Stimulated activated CD8-positive, alpha-beta memory T cell treated with anti-CD3 and anti-CD28 coated beads, Interleukin-15, amount 100 ng/mL, for 24 hours (primary cell): ENCODE results near the gene TTLL3.
"Not testable (repeated sequence)": the region's sequence is repeated elsewhere in the genome, so short reads cannot be mapped to it uniquely, and the experiment has no call there.

Experiments
- DNase-seq: peaks from one replicate; pipeline ENCODE4 v3.0.0-alpha.2; 2020; ENCODE audit warnings: low read depth

TTLL3 gene

GRCh38 chr3:9866639-9867038 is 56.6 kb downstream of the TTLL3 start:
- DNase-seq = no peak

DNA sequence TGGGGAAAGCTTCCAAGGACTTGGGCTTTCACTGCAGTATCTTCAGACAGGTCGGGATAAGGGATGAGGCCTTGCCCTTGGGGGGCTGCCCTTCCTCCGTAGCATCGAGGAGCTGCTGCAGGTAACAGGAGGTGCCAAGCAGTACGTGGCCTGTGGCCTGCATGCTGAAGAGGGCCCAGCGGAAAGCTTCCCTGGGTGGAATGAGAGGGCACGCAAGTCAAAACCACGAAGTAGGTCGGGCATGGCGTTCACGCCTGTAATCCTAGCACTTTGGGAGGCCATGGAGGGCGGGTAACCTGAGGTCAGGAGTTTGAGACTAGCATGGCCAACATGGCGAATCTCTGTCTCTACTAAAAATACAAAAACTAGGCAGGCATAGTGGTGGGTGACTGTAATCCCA is 57.0 kb downstream of the TTLL3 start:
- DNase-seq = no peak

DNA sequence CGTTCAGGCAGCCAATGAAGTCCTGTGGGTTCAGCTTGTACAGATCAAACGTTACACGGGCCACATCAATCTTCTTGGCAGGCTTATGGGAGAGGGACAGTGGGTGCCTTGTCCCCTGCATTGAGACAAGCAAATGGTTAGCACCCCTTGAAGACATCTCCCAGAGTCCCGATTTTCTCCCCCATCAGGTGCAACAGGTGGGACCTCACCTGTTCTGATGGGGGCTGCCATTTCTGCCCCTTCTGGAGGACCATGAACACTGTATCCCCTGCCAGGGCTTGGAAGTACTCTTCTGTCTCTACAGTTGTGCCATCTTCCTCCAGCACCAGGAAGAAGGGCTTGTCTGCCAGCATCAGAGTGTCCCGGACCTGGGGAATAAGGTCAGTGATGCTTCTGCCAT is 59.9 kb downstream of the TTLL3 start:
- DNase-seq = no peak

GRCh38 chr3:9870978-9871377 is 60.9 kb downstream of the TTLL3 start:
- DNase-seq = no peak

- DNase-seq = not testable (repeated sequence)
Observed at GRCh38 chr3:9872067-9872466, 62.0 kb downstream of the TTLL3 start.

DNA sequence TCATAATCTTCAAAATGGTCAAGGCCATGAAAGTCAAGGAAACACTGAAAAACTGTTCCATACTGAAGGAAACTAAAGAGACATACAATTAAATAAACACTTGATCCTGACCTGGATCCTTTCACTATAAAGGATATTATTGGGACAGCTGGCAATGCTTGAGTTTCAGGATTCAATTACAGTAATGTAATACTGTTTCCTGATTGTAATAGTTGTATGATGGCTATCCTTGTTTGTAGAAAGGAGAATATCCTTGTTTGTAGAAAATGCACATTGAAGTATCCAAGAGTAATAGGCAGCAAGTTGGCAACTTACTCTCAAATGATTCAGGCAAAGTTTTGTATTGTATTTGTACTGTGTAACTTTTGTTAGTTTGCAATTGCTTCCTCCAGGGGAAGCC is 65.4 kb downstream of the TTLL3 start:
- no peak for DNase-seq

DNA sequence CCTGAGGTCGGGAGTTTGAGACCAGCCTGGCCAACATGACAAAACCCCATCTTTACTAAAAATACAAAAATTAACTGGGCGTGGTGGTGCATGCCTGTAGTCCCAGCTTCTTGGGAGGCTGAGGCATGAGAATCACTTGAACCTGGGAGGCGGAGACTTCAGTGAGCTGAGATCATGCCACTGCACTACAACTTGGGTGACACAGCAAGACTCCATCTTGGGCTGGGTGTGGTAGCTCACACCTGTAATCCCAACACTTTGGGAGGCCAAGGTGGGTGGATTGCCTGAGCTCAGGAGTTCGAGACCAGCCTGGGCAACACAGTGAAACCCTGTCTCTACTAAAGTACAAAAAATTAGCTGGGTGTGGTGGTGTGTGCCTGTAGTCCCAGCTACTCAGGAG is 66.2 kb downstream of the TTLL3 start:
- DNase-seq = not testable (repeated sequence)

DNA sequence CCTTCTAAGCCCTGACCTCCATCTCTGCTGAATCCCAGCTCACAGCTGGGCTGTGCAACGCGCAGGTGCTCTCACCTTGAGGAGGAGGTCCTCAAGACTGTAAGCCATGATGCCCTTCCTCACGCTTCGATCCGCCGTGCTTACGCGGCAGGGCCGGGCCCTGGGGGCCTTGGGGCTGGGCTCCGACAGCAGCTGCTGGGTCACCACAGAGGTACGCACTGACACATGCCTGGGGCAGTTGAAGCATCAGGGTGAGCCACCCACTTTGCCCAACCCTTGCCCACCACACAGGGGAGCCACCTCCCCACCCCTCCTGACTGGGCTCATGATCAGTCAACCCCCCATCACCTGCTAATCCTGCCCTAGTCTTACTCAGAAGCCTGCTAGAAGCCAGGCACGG is 66.9 kb downstream of the TTLL3 start:
- no peak for DNase-seq

- no peak for DNase-seq
Observed at GRCh38 chr3:9878700-9879099, 68.6 kb downstream of the TTLL3 start.

DNA sequence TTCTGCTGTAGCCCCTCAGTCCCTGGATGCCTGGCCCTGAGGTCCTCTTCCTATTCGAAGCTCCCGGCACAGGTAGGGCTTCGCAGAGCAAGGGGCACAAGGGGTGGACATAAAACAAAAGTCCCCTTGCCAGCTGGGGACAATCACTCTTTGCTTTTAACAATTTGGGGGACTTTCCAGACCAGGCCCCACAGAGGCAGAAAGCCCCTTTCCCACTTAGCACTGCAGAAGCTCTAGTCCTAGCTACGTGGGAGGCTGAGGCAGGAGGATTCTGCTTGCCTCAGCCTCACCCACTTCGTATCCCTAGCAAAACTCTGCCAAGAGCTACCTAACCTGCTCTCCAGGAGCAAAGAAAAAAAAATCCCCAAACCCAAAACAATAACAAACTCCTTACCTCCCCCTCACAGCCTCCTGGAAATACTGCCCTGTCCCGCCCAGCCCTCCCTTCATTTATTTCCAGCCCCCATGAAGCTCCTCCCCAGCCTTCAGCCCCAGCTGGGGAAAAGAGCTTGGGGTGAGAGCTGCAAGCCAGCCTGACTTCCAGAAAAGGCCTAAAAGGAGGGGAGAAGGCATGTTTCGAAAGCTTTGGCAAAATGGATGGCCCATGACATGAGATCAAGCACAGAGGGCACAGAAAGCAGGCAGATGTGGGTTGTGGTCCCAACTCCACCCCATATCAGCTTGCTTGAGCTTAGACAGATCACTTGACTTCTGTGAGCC is 69.9 kb downstream of the TTLL3 start, which contains the start of gene CIDEC:
Gene CIDEC (minus strand): TSS at position 424 of the 720 bp plus-strand sequence. CDS start 1,767 bp downstream, outside the sequence.
- DNase-seq = no peak

DNA sequence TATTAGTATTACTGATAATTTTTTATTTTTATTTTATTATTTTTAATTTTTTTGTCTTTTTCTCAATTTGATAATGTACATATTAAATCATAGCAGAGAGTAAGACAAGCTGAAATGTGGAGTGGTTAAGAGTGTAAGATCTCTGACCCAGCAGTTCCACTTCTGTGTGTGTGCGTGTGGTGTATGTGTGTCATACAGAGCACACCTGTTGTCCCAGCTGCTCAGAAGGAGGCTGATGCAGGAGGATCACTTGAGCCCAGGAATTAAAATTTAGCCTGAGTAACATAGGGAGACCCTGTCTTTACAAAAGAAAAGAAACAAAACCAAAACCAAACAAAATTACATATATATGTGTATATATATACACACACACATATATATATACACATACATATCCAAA is 71.4 kb downstream of the TTLL3 start:
- no peak for DNase-seq

GRCh38 chr3:9883706-9884554 is 73.9 kb downstream of the TTLL3 start:
- no peak for DNase-seq

GRCh38 chr3:9884555-9885165 is 74.6 kb downstream of the TTLL3 start:
- no peak for DNase-seq
